Measurements from ENCODE around the gene PDE6A. TPM values are rescaled to one million over a fixed set of nuclear protein-coding genes. Genes with fewer than 3 reads are reported as not detected.
A peak's percentile ranks its signal among the peaks of the same experiment; 100 is the strongest.

The PDE6A gene
- total and polyA plus RNA-seq, 9 of the 15 experiments (the other 6 are each of a cell fraction or from before 2014, with no cell fraction given), result 0.01 to 0.04 (median 0.01) TPM; not detected in 6

- TF ChIP-seq ARID3B (CRISPR knock-in tag; IDR thresholded peaks at IDR 0.05; ENCODE audit: borderline replicate concordance) (no peak), SNRNP70 (optimal IDR thresholded peaks at IDR 0.05; ENCODE audit: low read depth, low read length) (no peak)
Observed at GRCh38 chr5:149886692-149887470, 57.7 kb downstream of the PDE6A start (continued).

- WGBS (ENCODE audit: insufficient coverage, low coverage, missing lambda C conversion rate), result 58% methylated on average over 7 of the region's 7 CpGs
- Histone ChIP-seq H3K36me3 (ENCODE audit: control insufficient read depth, insufficient read depth, low read length) (no peaks in the 10 kb centered on the region), H3K4me3 (no peak overlapping the region), H3K4me1 (replicated peaks in 1 of 2; ENCODE audit: control insufficient read depth in 2 of 2, insufficient read depth in 2 of 2, low read length in 2 of 2) (peaks cover 8 to 11% of the 10 kb centered on the region in 2 experiments), H3K4me2 (ENCODE audit: insufficient read depth, low read length) (no peak overlapping the region), H4K20me1 (replicated peaks; ENCODE audit: control insufficient read depth, insufficient read depth, low read length) (no peaks in the 10 kb centered on the region), H3K9ac (ENCODE audit: insufficient read depth in 1 of 2, low read depth in 2 of 2, low read length in 2 of 2) (no peak overlapping the region; a peak in 1 of 4 replicates), H3K27ac (ENCODE audit: extremely low read depth, low read depth, low read length) (no peak overlapping the region), H3K79me2 (ENCODE audit: control insufficient read depth, insufficient read depth, low read length) (no peaks in the 10 kb centered on the region), H3K9me3 (replicated peaks; ENCODE audit: control insufficient read depth, insufficient read depth, low read depth, low read length) (no peaks in the 10 kb centered on the region), H2AFZ (ENCODE audit: low read depth, low read length) (no peak overlapping the region), H3K27me3 (ENCODE audit: control insufficient read depth in 2 of 2, insufficient read depth in 2 of 2, low read length in 2 of 2) (no peaks in the 10 kb centered on the region), H3K9me1 (ENCODE audit: control insufficient read depth, insufficient read depth, low read length) (no peaks in the 10 kb centered on the region)
- ATAC-seq (no peak), DNase-seq (ENCODE audit: extremely low read depth in 1 of 4, low spot score in 3 of 4) (no peak), FAIRE-seq (no peak)
- TF ChIP-seq TFAP4 (CRISPR knock-in tag; IDR thresholded peaks at IDR 0.05; ENCODE audit: borderline replicate concordance) (0 out of 2 replicates have a peak, but pooled peaks have one; percentile 21), ZNF445 (CRISPR knock-in tag; IDR thresholded peaks at IDR 0.05; ENCODE audit: low read depth) (no peak), NR3C1 (CRISPR knock-in tag; IDR thresholded peaks at IDR 0.05) (no peak), DMBX1 (CRISPR knock-in tag; IDR thresholded peaks at IDR 0.05; ENCODE audit: borderline replicate concordance) (no peak), CTBP1 (IDR thresholded peaks at IDR 0.05; ENCODE audit: borderline replicate concordance) (no peak), SFPQ (IDR thresholded peaks at IDR 0.05; ENCODE audit: low read depth, low read length) (no peak), STAG1 (CRISPR knock-in tag; IDR thresholded peaks at IDR 0.05; ENCODE audit: borderline replicate concordance) (no peak), FOSL1 (tag; conservative IDR thresholded peaks at IDR 0.05) (peak; percentile 50; the same call in 1 of the 2 replicates)
- POLR2A ChIA-PET, result interaction anchor here (0.7 to 1.2 kb wide), 2 partner anchors 13 to 525 kb away, joined by 3 to 4 read pairs; no protein-coding TSS in a partner anchor
- in situ Hi-C loops (cut with MboI), result no loop called here
- CTCF ChIA-PET (ENCODE audit: low intra/inter-chr PET ratio), result no interaction called here
- intact Hi-C loops (cut with micrococcal nuclease), result no loop called here
- no TSS peak for BruUV-seq (replicated peaks)
Observed at GRCh38 chr5:149886060-149886459, 58.5 kb downstream of the PDE6A start.
